Uterus (tissue), 4 donors: ENCODE results near the gene ZNF474. TPM values are rescaled to one million over a fixed set of nuclear protein-coding genes. Genes with fewer than 3 reads are reported as not detected.

Experiments used
- DNase-seq, 2 donors: peaks; one replicate each; pipeline ENCODE4 v3.0.0-alpha.2; 2019 to 2020
- H3K27ac ChIP-seq, 2 donors: fragments of 200-600 bp; sonication (generic); 1 replicate in 1 of 2; 2 replicates in 1 of 2; pipeline ENCODE4 v1.5.1; 2016 to 2018
- H3K27me3 ChIP-seq, 2 donors: fragments of 200-600 bp; sonication (generic); one replicate each; pipeline ENCODE4 v1.5.1; 2018 to 2019; ENCODE audit warnings: control low read depth in 1 of 2
- H3K36me3 ChIP-seq, 2 donors: fragments of 200-600 bp; sonication (generic); one replicate each; pipeline ENCODE4 v1.5.1; 2019; ENCODE audit warnings: control low read depth in 1 of 2
- H3K4me1 ChIP-seq, 2 donors: fragments of 200-600 bp; sonication (generic); one replicate each; pipeline ENCODE4 v1.5.1; 2018 to 2019; ENCODE audit warnings: control low read depth in 1 of 2
- H3K4me3 ChIP-seq, 2 donors: fragments of 200-600 bp; sonication (generic); 1 replicate in 1 of 2; 2 replicates in 1 of 2; pipeline ENCODE4 v1.5.1; 2018 to 2019; ENCODE audit warnings: mild to moderate bottlenecking in 1 of 2
- H3K9me3 ChIP-seq, 2 donors: fragments of 200-600 bp; sonication (generic); one replicate each; pipeline ENCODE4 v1.5.1; 2019; ENCODE audit warnings: control low read depth in 1 of 2
- CTCF ChIP-seq, 4 experiments: fragments of 200-600 bp in 2 of 4; fragments of 450-650 bp in 2 of 4; sonication (generic) in 2 of 4; IDR thresholded peaks; one replicate each; pipeline ENCODE4 v1.5.1; 2016 to 2019; ENCODE audit warnings: antibody characterized with exemption in 4 of 4, mild to moderate bottlenecking in 2 of 4, moderate library complexity in 1 of 4
- POLR2A ChIP-seq, 2 donors: fragments of 450-650 bp; IDR thresholded peaks; one replicate each; pipeline ENCODE4 v1.6.1; 2016; ENCODE audit warnings: antibody characterized with exemption in 2 of 2, mild to moderate bottlenecking in 1 of 2, moderate library complexity in 1 of 2
- intact Hi-C: fragments of 100-400 bp; cut with DNase I; formaldehyde crosslinking; loops from one replicate; pipeline ENCODE4 v1.15.1; 2023; ENCODE audit warnings: low total_unique reads
- total RNA-seq, 4 donors: library from RNA; depleted of rRNA in 3 of 4; stranded (reverse); fragments of >200 nt in 3 of 4; gene quantifications; one replicate each; pipeline versions ENCODE4 v1.1.0 to v1.2.4, GENCODE V29; 2014 to 2023
- donor health status: DM: yes; HTN: yes; CAD: no.

Gene ZNF474
- 1 to 10 TPM in 1 of 4 donors, under 1 TPM in 1, not detected in 2; 0.37 to 1.1 TPM for total RNA-seq

- Histone ChIP-seq H3K4me1 (no peaks in the 10 kb centered on the region), H3K27ac (no peak within 1 kb of the TSS), H3K36me3 (no peaks in the 10 kb centered on the region), H3K27me3 (no peaks in the 10 kb centered on the region), H3K9me3 (no peaks in the 10 kb centered on the region), H3K4me3 (no peak within 1 kb of the TSS)
- no peak for TF ChIP-seq POLR2A (IDR thresholded peaks at IDR 0.05)
- TF ChIP-seq CTCF (IDR thresholded peaks at IDR 0.05) = no peak
- intact Hi-C loops = no loop called here
- peak; percentile 26 to 28 for DNase-seq
Observed at GRCh38 chr5:122129306-122129705, at the start of gene ZNF474. ZNF474 (plus strand) TSS chr5:122129546; CDS start chr5:122151991, 22,445 bp downstream.

- no peaks in the 10 kb centered on the region for H3K27me3 ChIP-seq
- no peaks in the 10 kb centered on the region for H3K4me1 ChIP-seq
- TF ChIP-seq POLR2A (IDR thresholded peaks at IDR 0.05) (no peak), CTCF (IDR thresholded peaks at IDR 0.05) (no peak)
- H3K4me3 ChIP-seq = no peak overlapping the region
- no peaks in the 10 kb centered on the region for H3K9me3 ChIP-seq
- no peak for DNase-seq
- no peak overlapping the region for H3K27ac ChIP-seq
- intact Hi-C loops = no loop called here
- no peaks in the 10 kb centered on the region for H3K36me3 ChIP-seq
Observed at GRCh38 chr5:122081541-122081940, 47.8 kb upstream of the ZNF474 start.

- no peaks in the 10 kb centered on the region for H3K9me3 ChIP-seq
- H3K4me1 ChIP-seq = no peaks in the 10 kb centered on the region
- no peak overlapping the region for H3K4me3 ChIP-seq
- TF ChIP-seq CTCF (IDR thresholded peaks at IDR 0.05) (no peak), POLR2A (IDR thresholded peaks at IDR 0.05) (no peak)
- intact Hi-C loops = no loop called here
- no peak overlapping the region for H3K27ac ChIP-seq
- no peak for DNase-seq
- no peaks in the 10 kb centered on the region for H3K36me3 ChIP-seq
- no peaks in the 10 kb centered on the region for H3K27me3 ChIP-seq
Observed at GRCh38 chr5:122083535-122083934, 45.8 kb upstream of the ZNF474 start.

- H3K9me3 ChIP-seq = no peaks in the 10 kb centered on the region
- no peaks in the 10 kb centered on the region for H3K36me3 ChIP-seq
- no peak overlapping the region for H3K27ac ChIP-seq
- H3K4me3 ChIP-seq = no peak overlapping the region
- TF ChIP-seq POLR2A (IDR thresholded peaks at IDR 0.05) (no peak), CTCF (IDR thresholded peaks at IDR 0.05) (no peak)
- DNase-seq = no peak
- no peaks in the 10 kb centered on the region for H3K4me1 ChIP-seq
- intact Hi-C loops = no loop called here
- H3K27me3 ChIP-seq = no peaks in the 10 kb centered on the region
Observed at GRCh38 chr5:122085041-122085440, 44.3 kb upstream of the ZNF474 start.

- intact Hi-C loops = no loop called here
Observed at GRCh38 chr5:122089096-122090013, 40.0 kb upstream of the ZNF474 start.

More at GRCh38 chr5:122089096-122090013, 40.0 kb upstream of the ZNF474 start:
- H3K27ac ChIP-seq = no peak overlapping the region
- no peaks in the 10 kb centered on the region for H3K4me1 ChIP-seq
- TF ChIP-seq POLR2A (IDR thresholded peaks at IDR 0.05) (no peak), CTCF (IDR thresholded peaks at IDR 0.05) (no peak)
- no peak overlapping the region for H3K4me3 ChIP-seq
- H3K36me3 ChIP-seq = no peaks in the 10 kb centered on the region
- DNase-seq = no peak
- H3K27me3 ChIP-seq = no peaks in the 10 kb centered on the region
- H3K9me3 ChIP-seq = no peaks in the 10 kb centered on the region
